SK-N-SH treated with all-trans-retinoic acid at 6 μM for 48 hours (cell line): Measurements from ENCODE around the gene MYOM1.

Source experiments
- ATAC-seq: fragments of 200-7000 bp; cut with Tn5 transposase; 3 replicates; pipeline ENCODE4 v1.9.1; 2020; ENCODE audit warnings: mild to moderate bottlenecking, moderate library complexity
- ARNTL ChIP-seq: fragments of 450-650 bp; formaldehyde crosslinking; IDR thresholded peaks from 2 replicates; pipeline ENCODE4 v1.5.0; 2020; ENCODE audit warnings: low read depth, mild to moderate bottlenecking, moderate library complexity, borderline replicate concordance
- BACH2 ChIP-seq: fragments of 250-450 bp; sonication (Bioruptor Pico); IDR thresholded peaks from 2 replicates; pipeline ENCODE4 v1.9.0; 2021; ENCODE audit warnings: mild to moderate bottlenecking, borderline replicate concordance
- CREB5 ChIP-seq: fragments of 250-450 bp; sonication (Bioruptor Pico); IDR thresholded peaks from 2 replicates; pipeline ENCODE4 v1.5.1; 2020; ENCODE audit warnings: low read depth, mild to moderate bottlenecking, moderate library complexity
- CSDC2 ChIP-seq: fragments of 250-450 bp; sonication (Bioruptor Pico); IDR thresholded peaks from 2 replicates; pipeline ENCODE4 v1.5.0; 2020; ENCODE audit warnings: mild to moderate bottlenecking, moderate library complexity
- CSRNP3 ChIP-seq: fragments of 250-450 bp; sonication (Bioruptor Pico); IDR thresholded peaks from 2 replicates; pipeline ENCODE4 v1.5.1; 2021; ENCODE audit warnings: mild to moderate bottlenecking, moderate library complexity
- GLIS3 ChIP-seq: fragments of 250-450 bp; sonication (Bioruptor Pico); IDR thresholded peaks from 2 replicates; pipeline ENCODE4 v1.5.0; 2020; ENCODE audit warnings: mild to moderate bottlenecking, moderate library complexity
- ISL1 ChIP-seq: fragments of 250-450 bp; sonication (Bioruptor Pico); IDR thresholded peaks from 2 replicates; pipeline ENCODE4 v2.1.2; 2022; ENCODE audit warnings: mild to moderate bottlenecking, moderate library complexity
- OSR1 ChIP-seq: fragments of 250-450 bp; sonication (Bioruptor Pico); IDR thresholded peaks from 2 replicates; pipeline ENCODE4 v1.8.0; 2022; ENCODE audit warnings: moderate library complexity, mild to moderate bottlenecking, inconsistent platforms
- PATZ1 ChIP-seq: fragments of 250-450 bp; sonication (Bioruptor Pico); IDR thresholded peaks from 2 replicates; pipeline ENCODE4 v1.8.0; 2020; ENCODE audit warnings: mild to moderate bottlenecking, moderate library complexity, borderline replicate concordance
- POU6F1 ChIP-seq: fragments of 250-450 bp; sonication (Bioruptor Pico); IDR thresholded peaks from 2 replicates; pipeline ENCODE4 v1.8.0; 2021; ENCODE audit warnings: low read depth, mild to moderate bottlenecking, moderate library complexity, borderline replicate concordance
- PPARA ChIP-seq: fragments of 250-450 bp; sonication (Bioruptor Pico); IDR thresholded peaks from 2 replicates; pipeline ENCODE4 v1.5.0; 2020; ENCODE audit warnings: mild to moderate bottlenecking, borderline replicate concordance
- RARB ChIP-seq: fragments of 250-450 bp; sonication (Bioruptor Pico); IDR thresholded peaks from 2 replicates; pipeline ENCODE4 v1.8.0; 2021; ENCODE audit warnings: mild to moderate bottlenecking, moderate library complexity
- SNAI2 ChIP-seq: fragments of 250-450 bp; sonication (Bioruptor Pico); IDR thresholded peaks from 2 replicates; pipeline ENCODE4 v1.5.0; 2020; ENCODE audit warnings: mild to moderate bottlenecking, moderate library complexity
- TOX ChIP-seq: fragments of 250-450 bp; sonication (Bioruptor Pico); IDR thresholded peaks from 2 replicates; pipeline ENCODE4 v1.8.0; 2021; ENCODE audit warnings: mild to moderate bottlenecking, moderate library complexity, borderline replicate concordance
- ZC3H10 ChIP-seq: fragments of 250-450 bp; sonication (Bioruptor Pico); IDR thresholded peaks from 2 replicates; pipeline ENCODE4 v1.5.1; 2021; ENCODE audit warnings: mild to moderate bottlenecking, moderate library complexity
- ZFP3 ChIP-seq: fragments of 250-450 bp; sonication (Bioruptor Pico); IDR thresholded peaks from 2 replicates; pipeline ENCODE4 v1.5.0; 2020; ENCODE audit warnings: mild to moderate bottlenecking, moderate library complexity
- ZFP30 ChIP-seq: fragments of 450-650 bp; formaldehyde crosslinking; IDR thresholded peaks from 2 replicates; pipeline ENCODE4 v1.5.0; 2022; ENCODE audit warnings: mild to moderate bottlenecking, moderate library complexity
- ZNF565 ChIP-seq: fragments of 450-650 bp; formaldehyde crosslinking; conservative IDR thresholded peaks from 2 replicates; pipeline ENCODE4 v1.5.0; 2020; ENCODE audit warnings: low read depth, mild to moderate bottlenecking, moderate library complexity
- ZNF70 ChIP-seq: fragments of 450-650 bp; formaldehyde crosslinking; IDR thresholded peaks from 2 replicates; pipeline ENCODE4 v1.5.0; 2020; ENCODE audit warnings: mild to moderate bottlenecking, moderate library complexity
- ZNF8 ChIP-seq: fragments of 450-650 bp; formaldehyde crosslinking; IDR thresholded peaks from 2 replicates; pipeline ENCODE4 v1.5.0; 2020; ENCODE audit warnings: mild to moderate bottlenecking, moderate library complexity
- TF ChIP-seq, protein P1 (sequence below): fragments of 250-450 bp; sonication (Bioruptor Pico); IDR thresholded peaks from 2 replicates; pipeline ENCODE4 v1.5.0; 2020; ENCODE audit warnings: mild to moderate bottlenecking, moderate library complexity

The MYOM1 gene

DNA sequence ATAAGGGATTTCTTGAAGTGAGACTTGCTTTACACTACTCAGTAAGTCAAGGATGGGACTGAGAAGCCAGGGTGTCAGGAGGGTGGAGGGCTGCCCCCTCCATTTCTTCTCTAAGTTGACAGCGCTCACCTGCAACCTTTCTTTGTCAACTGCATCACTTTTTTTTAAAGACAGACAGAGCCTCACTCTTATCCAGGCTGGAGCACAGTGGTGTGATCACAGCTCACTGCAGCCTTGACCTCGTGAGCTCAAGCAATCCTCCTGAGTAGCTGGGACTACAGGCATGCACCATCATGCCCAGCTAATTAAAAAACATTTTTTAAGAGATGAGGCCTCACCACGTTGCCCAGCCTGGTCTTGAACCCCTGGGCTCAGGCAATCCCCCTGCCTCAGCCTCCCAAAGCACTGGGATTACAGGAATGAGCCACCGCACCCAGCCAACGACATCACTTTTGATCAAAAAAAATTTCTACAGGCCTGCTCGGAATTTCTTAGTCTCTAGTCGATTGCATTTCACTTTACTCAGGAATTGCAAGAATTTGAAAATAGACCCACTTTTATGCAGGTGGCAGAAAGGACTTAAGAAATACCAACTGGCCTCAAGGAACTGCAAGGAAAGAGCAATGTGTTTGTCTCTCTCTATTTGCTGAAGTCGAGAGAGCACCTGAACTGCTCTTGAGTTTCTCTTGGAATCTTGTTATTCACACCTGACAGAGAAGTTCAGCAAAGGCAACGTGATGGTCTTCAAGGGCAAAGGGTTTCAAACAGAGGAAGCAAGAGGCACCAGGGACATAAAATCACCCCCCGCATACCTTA is 101.4 kb downstream of the MYOM1 start:
- no peak for TF ChIP-seq ZNF565
- TF ChIP-seq RARB, result no peak
- TF ChIP-seq ZFP30, result no peak
- no peak for TF ChIP-seq ARNTL
- no peak for ATAC-seq

- ATAC-seq, result no peak
- TF ChIP-seq BACH2 (CRISPR knock-in tag) (no peak), ISL1 (CRISPR knock-in tag) (no peak), ZC3H10 (no peak), RARB (no peak)
These were observed 102.1 kb downstream of the MYOM1 start for GRCh38 chr18:3117493-3118192.

DNA sequence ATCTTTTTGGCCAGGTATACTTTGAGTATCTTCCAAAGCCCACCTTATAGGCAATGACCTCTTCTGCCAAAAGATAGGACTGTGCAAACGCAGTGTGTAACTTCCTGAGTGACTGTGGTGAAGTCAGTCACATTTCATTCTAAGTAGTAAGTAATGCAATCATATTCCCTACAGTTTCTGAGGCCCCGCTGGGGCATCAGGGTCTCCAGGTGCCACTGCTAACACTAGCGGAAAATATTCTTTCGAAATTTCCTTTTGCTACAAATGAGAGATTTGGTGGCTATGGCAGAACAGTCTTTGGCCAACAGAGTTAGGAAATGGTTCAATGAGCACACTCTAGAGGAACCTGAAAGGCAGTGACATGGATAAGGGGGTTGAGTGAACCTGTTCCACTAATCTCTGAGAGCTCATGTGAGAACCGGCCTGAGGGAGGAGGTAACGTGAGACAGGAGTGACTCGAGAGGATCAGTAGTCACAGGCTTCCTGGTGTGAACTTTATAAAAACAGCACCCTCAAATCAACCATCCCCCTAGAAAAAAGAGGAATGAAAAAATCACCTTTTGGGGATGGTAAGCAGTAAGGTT is 104.2 kb downstream of the MYOM1 start:
- no peak for ATAC-seq
- no peak for TF ChIP-seq ARNTL
- no peak for TF ChIP-seq CREB5 (CRISPR knock-in tag)
- TF ChIP-seq ZC3H10, result no peak
- TF ChIP-seq CSRNP3 (CRISPR knock-in tag), result no peak
- TF ChIP-seq GLIS3 (CRISPR knock-in tag), result no peak
- no peak for TF ChIP-seq PPARA
- no peak for TF ChIP-seq OSR1 (CRISPR knock-in tag)
- no peak for TF ChIP-seq ZNF70 (CRISPR knock-in tag)
- no peak for TF ChIP-seq BACH2 (CRISPR knock-in tag)
- TF ChIP-seq PATZ1 (CRISPR knock-in tag), result no peak
- no peak for TF ChIP-seq SNAI2 (CRISPR knock-in tag)
- TF ChIP-seq ZNF565, result no peak
- no peak for TF ChIP-seq ZFP30
- TF ChIP-seq, protein P1, sequence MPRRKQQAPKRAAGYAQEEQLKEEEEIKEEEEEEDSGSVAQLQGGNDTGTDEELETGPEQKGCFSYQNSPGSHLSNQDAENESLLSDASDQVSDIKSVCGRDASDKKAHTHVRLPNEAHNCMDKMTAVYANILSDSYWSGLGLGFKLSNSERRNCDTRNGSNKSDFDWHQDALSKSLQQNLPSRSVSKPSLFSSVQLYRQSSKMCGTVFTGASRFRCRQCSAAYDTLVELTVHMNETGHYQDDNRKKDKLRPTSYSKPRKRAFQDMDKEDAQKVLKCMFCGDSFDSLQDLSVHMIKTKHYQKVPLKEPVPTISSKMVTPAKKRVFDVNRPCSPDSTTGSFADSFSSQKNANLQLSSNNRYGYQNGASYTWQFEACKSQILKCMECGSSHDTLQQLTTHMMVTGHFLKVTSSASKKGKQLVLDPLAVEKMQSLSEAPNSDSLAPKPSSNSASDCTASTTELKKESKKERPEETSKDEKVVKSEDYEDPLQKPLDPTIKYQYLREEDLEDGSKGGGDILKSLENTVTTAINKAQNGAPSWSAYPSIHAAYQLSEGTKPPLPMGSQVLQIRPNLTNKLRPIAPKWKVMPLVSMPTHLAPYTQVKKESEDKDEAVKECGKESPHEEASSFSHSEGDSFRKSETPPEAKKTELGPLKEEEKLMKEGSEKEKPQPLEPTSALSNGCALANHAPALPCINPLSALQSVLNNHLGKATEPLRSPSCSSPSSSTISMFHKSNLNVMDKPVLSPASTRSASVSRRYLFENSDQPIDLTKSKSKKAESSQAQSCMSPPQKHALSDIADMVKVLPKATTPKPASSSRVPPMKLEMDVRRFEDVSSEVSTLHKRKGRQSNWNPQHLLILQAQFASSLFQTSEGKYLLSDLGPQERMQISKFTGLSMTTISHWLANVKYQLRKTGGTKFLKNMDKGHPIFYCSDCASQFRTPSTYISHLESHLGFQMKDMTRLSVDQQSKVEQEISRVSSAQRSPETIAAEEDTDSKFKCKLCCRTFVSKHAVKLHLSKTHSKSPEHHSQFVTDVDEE (CRISPR knock-in tag), result no peak
- TF ChIP-seq ZFP3 (CRISPR knock-in tag), result no peak
- TF ChIP-seq ZNF8 (CRISPR knock-in tag), result no peak
- TF ChIP-seq ISL1 (CRISPR knock-in tag), result no peak
- no peak for TF ChIP-seq TOX (CRISPR knock-in tag)
- TF ChIP-seq POU6F1 (CRISPR knock-in tag), result no peak
- no peak for TF ChIP-seq CSDC2 (CRISPR knock-in tag)
